HepG2 (cell line): ENCODE measurements around the gene CSNK1D. TPM values are rescaled to one million over a fixed set of nuclear protein-coding genes. Genes with fewer than 3 reads are reported as not detected.

Experiments used
- ASH2L ChIP-seq: fragments of 300-600, 200-600 bp; sonication (generic); IDR thresholded peaks from 2 replicates; pipeline ENCODE4 v1.7.0; 2017; ENCODE audit warnings: low read depth, mild to moderate bottlenecking, moderate library complexity, mixed read lengths, low read length; ENCODE audit not compliant: insufficient read length
- CC2D1A ChIP-seq: sonication (generic); formaldehyde crosslinking; IDR thresholded peaks from 2 replicates; pipeline ENCODE4 v1.8.1; 2023; ENCODE audit warnings: mild to moderate bottlenecking, missing genetic modification reagents
- FOXP1 ChIP-seq, 2 experiments: fragments of 450-650 bp in 1 of 2; IDR thresholded peaks; 2 replicates each; pipeline ENCODE4 v1.6.1; 2017 to 2018; ENCODE audit warnings: antibody characterized with exemption in 1 of 2
- GATA4 ChIP-seq: sonication (generic); IDR thresholded peaks from 2 replicates; pipeline ENCODE4 v1.6.1; 2016; ENCODE audit warnings: antibody characterized with exemption, low read depth, borderline replicate concordance
- JDP2 ChIP-seq: sonication (generic); formaldehyde crosslinking; IDR thresholded peaks from 2 replicates; pipeline ENCODE4 v1.8.1; 2022; ENCODE audit warnings: missing genetic modification reagents, borderline replicate concordance
- MXI1 ChIP-seq: IDR thresholded peaks from 3 replicates; pipeline ENCODE4 v1.6.1; 2012; ENCODE audit warnings: low read depth, low read length, inconsistent platforms, borderline replicate concordance
- SOX5 ChIP-seq: IDR thresholded peaks from 2 replicates; pipeline ENCODE4 v1.6.1; 2016; ENCODE audit warnings: borderline replicate concordance
- THAP11 ChIP-seq: IDR thresholded peaks from 2 replicates; pipeline ENCODE4 v1.6.1; 2016; ENCODE audit warnings: missing biosample characterization, missing genetic modification reagents
- THYN1 ChIP-seq: sonication (generic); formaldehyde crosslinking; IDR thresholded peaks from 2 replicates; pipeline ENCODE4 v1.8.1; 2023; ENCODE audit warnings: low read depth, mild to moderate bottlenecking, moderate library complexity, missing genetic modification reagents, borderline replicate concordance
- ZNF101 ChIP-seq: sonication (generic); formaldehyde crosslinking; IDR thresholded peaks from 2 replicates; pipeline ENCODE4 v1.4.0; 2020; ENCODE audit warnings: mild to moderate bottlenecking, low read depth, missing genetic modification reagents, borderline replicate concordance
- ZNF746 ChIP-seq: sonication (generic); formaldehyde crosslinking; IDR thresholded peaks from 2 replicates; pipeline ENCODE4 v1.8.0; 2022; ENCODE audit warnings: mild to moderate bottlenecking, missing genetic modification reagents
- polyA plus RNA-seq, 8 experiments: library from polyadenylated mRNA; depleted of rRNA in 3 of 8; stranded (reverse) in 7 of 8; unstranded in 1 of 8; fragments of >200 nt; fragmentation: Illumina TruSeq in 4 of 8; extraction: Trizol in 4 of 8; gene quantifications; 2 replicates each; pipeline versions ENCODE4 v1.2.1 to v1.2.3, GENCODE V29; 2011 to 2016; ENCODE audit warnings: low read depth in 4 of 8, missing spikeins in 1 of 8, mixed read lengths in 1 of 8; ENCODE audit not compliant: insufficient read depth in 1 of 8
- total RNA-seq, 5 experiments: library from RNA; depleted of rRNA; stranded (reverse); fragments of >200 nt; fragmentation: Illumina TruSeq; extraction: Trizol; gene quantifications; 2 replicates each; pipeline ENCODE4 v1.2.3, GENCODE V29; 2016; ENCODE audit warnings: low read depth in 1 of 5
- TF ChIP-seq, protein P1 (sequence below): sonication (generic); formaldehyde crosslinking; IDR thresholded peaks from 2 replicates; pipeline ENCODE4 v1.8.0; 2022; ENCODE audit warnings: low read depth, missing genetic modification reagents
- TF ChIP-seq, protein P2 (sequence below): IDR thresholded peaks from 2 replicates; pipeline ENCODE4 v1.6.1; 2012; ENCODE audit warnings: low read length, improper control_type of control experiment
- TF ChIP-seq, protein P3 (sequence below): sonication (generic); formaldehyde crosslinking; IDR thresholded peaks from 2 replicates; pipeline ENCODE4 v1.5.1; 2020; ENCODE audit warnings: missing genetic modification reagents, mild to moderate bottlenecking, borderline replicate concordance
- TF ChIP-seq, protein P4 (sequence below): sonication (generic); formaldehyde crosslinking; IDR thresholded peaks from 2 replicates; pipeline ENCODE4 v1.4.0; 2020; ENCODE audit warnings: missing genetic modification reagents

Gene CSNK1D
- total and polyA plus RNA-seq, 2 of the 13 experiments (the other 11 are each of a cell fraction or from before 2014, with no cell fraction given) = 31.5 to 128 TPM

DNA sequence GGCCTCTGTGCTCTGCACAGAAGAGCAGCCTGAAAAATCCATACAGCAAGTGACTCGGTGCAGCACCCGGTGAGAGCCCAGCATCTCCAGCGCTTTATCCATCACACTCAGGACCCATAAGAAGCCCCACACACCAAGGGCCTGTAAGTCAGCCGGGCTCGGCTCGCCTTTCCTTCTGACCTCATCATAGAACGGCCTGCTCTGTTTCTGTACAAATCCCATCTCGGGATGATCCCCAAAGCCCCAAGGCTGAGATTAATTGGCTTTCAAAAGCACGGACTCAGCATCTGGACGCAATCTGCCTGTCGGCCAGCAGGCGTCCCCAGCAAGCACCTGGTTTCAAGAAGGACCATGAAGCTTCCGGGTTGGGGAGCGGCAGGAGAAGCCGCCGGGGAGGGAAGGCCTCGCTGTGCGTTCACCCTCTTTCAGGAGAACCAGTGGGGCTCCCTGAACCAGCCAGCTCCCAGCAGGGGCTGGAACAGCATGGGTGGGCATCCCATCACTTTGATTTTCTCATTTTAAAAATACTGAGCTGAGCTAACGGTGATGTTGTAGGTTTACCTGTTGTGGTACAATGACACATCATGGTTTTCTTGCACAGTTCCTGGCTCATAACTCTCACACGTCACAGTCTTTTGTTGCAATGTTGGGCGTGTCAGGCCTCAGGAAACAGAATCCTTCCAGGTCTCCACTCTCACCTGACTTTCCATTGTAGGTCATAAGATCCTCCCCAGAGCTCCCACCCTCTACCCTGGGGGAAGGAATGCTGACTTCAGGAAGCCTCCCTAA lies 67.6 kb downstream of the CSNK1D start (continued):
- TF ChIP-seq, protein P1, sequence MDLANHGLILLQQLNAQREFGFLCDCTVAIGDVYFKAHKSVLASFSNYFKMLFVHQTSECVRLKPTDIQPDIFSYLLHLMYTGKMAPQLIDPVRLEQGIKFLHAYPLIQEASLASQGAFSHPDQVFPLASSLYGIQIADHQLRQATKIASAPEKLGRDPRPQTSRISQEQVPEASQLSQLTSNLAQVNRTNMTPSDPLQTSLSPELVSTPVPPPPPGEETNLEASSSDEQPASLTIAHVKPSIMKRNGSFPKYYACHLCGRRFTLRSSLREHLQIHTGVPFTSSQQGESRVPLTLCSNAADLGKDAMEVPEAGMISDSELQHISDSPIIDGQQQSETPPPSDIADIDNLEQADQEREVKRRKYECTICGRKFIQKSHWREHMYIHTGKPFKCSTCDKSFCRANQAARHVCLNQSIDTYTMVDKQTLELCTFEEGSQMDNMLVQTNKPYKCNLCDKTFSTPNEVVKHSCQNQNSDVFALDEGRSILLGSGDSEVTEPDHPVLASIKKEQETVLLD (CRISPR knock-in tag) = no peak
- TF ChIP-seq, protein P2, sequence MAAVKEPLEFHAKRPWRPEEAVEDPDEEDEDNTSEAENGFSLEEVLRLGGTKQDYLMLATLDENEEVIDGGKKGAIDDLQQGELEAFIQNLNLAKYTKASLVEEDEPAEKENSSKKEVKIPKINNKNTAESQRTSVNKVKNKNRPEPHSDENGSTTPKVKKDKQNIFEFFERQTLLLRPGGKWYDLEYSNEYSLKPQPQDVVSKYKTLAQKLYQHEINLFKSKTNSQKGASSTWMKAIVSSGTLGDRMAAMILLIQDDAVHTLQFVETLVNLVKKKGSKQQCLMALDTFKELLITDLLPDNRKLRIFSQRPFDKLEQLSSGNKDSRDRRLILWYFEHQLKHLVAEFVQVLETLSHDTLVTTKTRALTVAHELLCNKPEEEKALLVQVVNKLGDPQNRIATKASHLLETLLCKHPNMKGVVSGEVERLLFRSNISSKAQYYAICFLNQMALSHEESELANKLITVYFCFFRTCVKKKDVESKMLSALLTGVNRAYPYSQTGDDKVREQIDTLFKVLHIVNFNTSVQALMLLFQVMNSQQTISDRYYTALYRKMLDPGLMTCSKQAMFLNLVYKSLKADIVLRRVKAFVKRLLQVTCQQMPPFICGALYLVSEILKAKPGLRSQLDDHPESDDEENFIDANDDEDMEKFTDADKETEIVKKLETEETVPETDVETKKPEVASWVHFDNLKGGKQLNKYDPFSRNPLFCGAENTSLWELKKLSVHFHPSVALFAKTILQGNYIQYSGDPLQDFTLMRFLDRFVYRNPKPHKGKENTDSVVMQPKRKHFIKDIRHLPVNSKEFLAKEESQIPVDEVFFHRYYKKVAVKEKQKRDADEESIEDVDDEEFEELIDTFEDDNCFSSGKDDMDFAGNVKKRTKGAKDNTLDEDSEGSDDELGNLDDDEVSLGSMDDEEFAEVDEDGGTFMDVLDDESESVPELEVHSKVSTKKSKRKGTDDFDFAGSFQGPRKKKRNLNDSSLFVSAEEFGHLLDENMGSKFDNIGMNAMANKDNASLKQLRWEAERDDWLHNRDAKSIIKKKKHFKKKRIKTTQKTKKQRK = no peak
- TF ChIP-seq FOXP1 (IDR thresholded peaks at IDR 0.05) (no peak), FOXP1 (CRISPR knock-in tag; IDR thresholded peaks at IDR 0.05) (no peak), JDP2 (CRISPR knock-in tag) (no peak), ZNF101 (no peak), THAP11 (CRISPR knock-in tag) (peak; percentile 76), CC2D1A (CRISPR knock-in tag) (0 out of 2 replicates have a peak, but pooled peaks have one; percentile 22), THYN1 (no peak), GATA4 (no peak), ZNF746 (CRISPR knock-in tag) (no peak), MXI1 (peak; percentile 33; the same call in 1 of the 3 replicates), SOX5 (peak; percentile 52; the same call in 1 of the 2 replicates), ASH2L (no peak)
- TF ChIP-seq, protein P3, sequence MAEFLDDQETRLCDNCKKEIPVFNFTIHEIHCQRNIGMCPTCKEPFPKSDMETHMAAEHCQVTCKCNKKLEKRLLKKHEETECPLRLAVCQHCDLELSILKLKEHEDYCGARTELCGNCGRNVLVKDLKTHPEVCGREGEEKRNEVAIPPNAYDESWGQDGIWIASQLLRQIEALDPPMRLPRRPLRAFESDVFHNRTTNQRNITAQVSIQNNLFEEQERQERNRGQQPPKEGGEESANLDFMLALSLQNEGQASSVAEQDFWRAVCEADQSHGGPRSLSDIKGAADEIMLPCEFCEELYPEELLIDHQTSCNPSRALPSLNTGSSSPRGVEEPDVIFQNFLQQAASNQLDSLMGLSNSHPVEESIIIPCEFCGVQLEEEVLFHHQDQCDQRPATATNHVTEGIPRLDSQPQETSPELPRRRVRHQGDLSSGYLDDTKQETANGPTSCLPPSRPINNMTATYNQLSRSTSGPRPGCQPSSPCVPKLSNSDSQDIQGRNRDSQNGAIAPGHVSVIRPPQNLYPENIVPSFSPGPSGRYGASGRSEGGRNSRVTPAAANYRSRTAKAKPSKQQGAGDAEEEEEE (CRISPR knock-in tag) = no peak
- TF ChIP-seq, protein P4, sequence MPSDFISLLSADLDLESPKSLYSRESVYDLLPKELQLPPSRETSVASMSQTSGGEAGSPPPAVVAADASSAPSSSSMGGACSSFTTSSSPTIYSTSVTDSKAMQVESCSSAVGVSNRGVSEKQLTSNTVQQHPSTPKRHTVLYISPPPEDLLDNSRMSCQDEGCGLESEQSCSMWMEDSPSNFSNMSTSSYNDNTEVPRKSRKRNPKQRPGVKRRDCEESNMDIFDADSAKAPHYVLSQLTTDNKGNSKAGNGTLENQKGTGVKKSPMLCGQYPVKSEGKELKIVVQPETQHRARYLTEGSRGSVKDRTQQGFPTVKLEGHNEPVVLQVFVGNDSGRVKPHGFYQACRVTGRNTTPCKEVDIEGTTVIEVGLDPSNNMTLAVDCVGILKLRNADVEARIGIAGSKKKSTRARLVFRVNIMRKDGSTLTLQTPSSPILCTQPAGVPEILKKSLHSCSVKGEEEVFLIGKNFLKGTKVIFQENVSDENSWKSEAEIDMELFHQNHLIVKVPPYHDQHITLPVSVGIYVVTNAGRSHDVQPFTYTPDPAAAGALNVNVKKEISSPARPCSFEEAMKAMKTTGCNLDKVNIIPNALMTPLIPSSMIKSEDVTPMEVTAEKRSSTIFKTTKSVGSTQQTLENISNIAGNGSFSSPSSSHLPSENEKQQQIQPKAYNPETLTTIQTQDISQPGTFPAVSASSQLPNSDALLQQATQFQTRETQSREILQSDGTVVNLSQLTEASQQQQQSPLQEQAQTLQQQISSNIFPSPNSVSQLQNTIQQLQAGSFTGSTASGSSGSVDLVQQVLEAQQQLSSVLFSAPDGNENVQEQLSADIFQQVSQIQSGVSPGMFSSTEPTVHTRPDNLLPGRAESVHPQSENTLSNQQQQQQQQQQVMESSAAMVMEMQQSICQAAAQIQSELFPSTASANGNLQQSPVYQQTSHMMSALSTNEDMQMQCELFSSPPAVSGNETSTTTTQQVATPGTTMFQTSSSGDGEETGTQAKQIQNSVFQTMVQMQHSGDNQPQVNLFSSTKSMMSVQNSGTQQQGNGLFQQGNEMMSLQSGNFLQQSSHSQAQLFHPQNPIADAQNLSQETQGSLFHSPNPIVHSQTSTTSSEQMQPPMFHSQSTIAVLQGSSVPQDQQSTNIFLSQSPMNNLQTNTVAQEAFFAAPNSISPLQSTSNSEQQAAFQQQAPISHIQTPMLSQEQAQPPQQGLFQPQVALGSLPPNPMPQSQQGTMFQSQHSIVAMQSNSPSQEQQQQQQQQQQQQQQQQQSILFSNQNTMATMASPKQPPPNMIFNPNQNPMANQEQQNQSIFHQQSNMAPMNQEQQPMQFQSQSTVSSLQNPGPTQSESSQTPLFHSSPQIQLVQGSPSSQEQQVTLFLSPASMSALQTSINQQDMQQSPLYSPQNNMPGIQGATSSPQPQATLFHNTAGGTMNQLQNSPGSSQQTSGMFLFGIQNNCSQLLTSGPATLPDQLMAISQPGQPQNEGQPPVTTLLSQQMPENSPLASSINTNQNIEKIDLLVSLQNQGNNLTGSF (CRISPR knock-in tag) = no peak; the same call in 1 of the 2 replicates
